ENCODE measurements around the gene LIMD2.

LIMD2 gene

GRCh38 chr17:63707151-63707550 is 7.2 kb upstream of the LIMD2 start:
- H3K27me3 ChIP-seq (ENCODE audit: insufficient read depth, low read length) = no peaks in the 10 kb centered on the region
- H3K4me1 ChIP-seq (ENCODE audit: insufficient read depth, low read length) = 0 out of 2 replicates have a peak, but pooled peaks cover 2% of the 10 kb centered on the region
- H3K36me3 ChIP-seq (ENCODE audit: insufficient read depth, low read depth, low read length) = peaks cover 71% of the 10 kb centered on the region

GRCh38 chr17:63706336-63707082 is 6.6 kb upstream of the LIMD2 start:
- H3K36me3 ChIP-seq (ENCODE audit: insufficient read depth, low read depth, low read length) = peaks cover 65% of the 10 kb centered on the region
- H3K4me3 ChIP-seq (ENCODE audit: low read length) = no peak overlapping the region
- peaks cover 1% of the 10 kb centered on the region; the same call in 1 of the 2 replicates for H3K27me3 ChIP-seq (ENCODE audit: insufficient read depth, low read length)
- H3K9me3 ChIP-seq (ENCODE audit: insufficient read depth, low read depth, low read length) = no peaks in the 10 kb centered on the region
- no peak overlapping the region for H3K9ac ChIP-seq (ENCODE audit: low read depth, low read length)
- H3K4me1 ChIP-seq (ENCODE audit: insufficient read depth, low read length) = peaks cover 2% of the 10 kb centered on the region; the same call in 1 of the 2 replicates
- H3K27ac ChIP-seq (ENCODE audit: low read length) = no peak overlapping the region

More at GRCh38 chr17:63707151-63707550, 7.2 kb upstream of the LIMD2 start:
- H3K9me3 ChIP-seq (ENCODE audit: insufficient read depth, low read depth, low read length) = no peaks in the 10 kb centered on the region
- H3K27ac ChIP-seq (ENCODE audit: low read length) = no peak overlapping the region
- H3K9ac ChIP-seq (ENCODE audit: low read depth, low read length) = no peak overlapping the region
- no peak overlapping the region for H3K4me3 ChIP-seq (ENCODE audit: low read length)

GRCh38 chr17:63705657-63706056 is 5.7 kb upstream of the LIMD2 start:
- Histone ChIP-seq H3K36me3 (ENCODE audit: insufficient read depth, low read depth, low read length) (peaks cover 62% of the 10 kb centered on the region), H3K9ac (ENCODE audit: low read depth, low read length) (no peak overlapping the region), H3K4me1 (ENCODE audit: insufficient read depth, low read length) (peaks cover 2% of the 10 kb centered on the region; the same call in 1 of the 2 replicates), H3K27me3 (ENCODE audit: insufficient read depth, low read length) (peaks cover 7% of the 10 kb centered on the region; the same call in 1 of the 2 replicates), H3K4me3 (ENCODE audit: low read length) (no peak overlapping the region), H3K27ac (ENCODE audit: low read length) (no peak overlapping the region), H3K9me3 (ENCODE audit: insufficient read depth, low read depth, low read length) (no peaks in the 10 kb centered on the region)

- H3K27me3 ChIP-seq (ENCODE audit: insufficient read depth, low read length) = peaks cover 7% of the 10 kb centered on the region; the same call in 1 of the 2 replicates
- no peak overlapping the region for H3K4me3 ChIP-seq (ENCODE audit: low read length)
- H3K9ac ChIP-seq (ENCODE audit: low read depth, low read length) = no peak overlapping the region
- no peak overlapping the region for H3K27ac ChIP-seq (ENCODE audit: low read length)
- H3K9me3 ChIP-seq (ENCODE audit: insufficient read depth, low read depth, low read length) = no peaks in the 10 kb centered on the region
- H3K36me3 ChIP-seq (ENCODE audit: insufficient read depth, low read depth, low read length) = peaks cover 54% of the 10 kb centered on the region
- H3K4me1 ChIP-seq (ENCODE audit: insufficient read depth, low read length) = peaks cover 2% of the 10 kb centered on the region; the same call in 1 of the 2 replicates
These were observed 4.9 kb upstream of the LIMD2 start for GRCh38 chr17:63704836-63705235.

- no peaks in the 10 kb centered on the region for H3K9me3 ChIP-seq (ENCODE audit: insufficient read depth, low read depth, low read length)
- H3K4me3 ChIP-seq (ENCODE audit: low read length) = no peak overlapping the region
- no peak overlapping the region for H3K27ac ChIP-seq (ENCODE audit: low read length)
- H3K27me3 ChIP-seq (ENCODE audit: insufficient read depth, low read length) = peaks cover 7% of the 10 kb centered on the region; the same call in 1 of the 2 replicates
- H3K4me1 ChIP-seq (ENCODE audit: insufficient read depth, low read length) = peaks cover 2% of the 10 kb centered on the region; the same call in 1 of the 2 replicates
- no peak overlapping the region for H3K9ac ChIP-seq (ENCODE audit: low read depth, low read length)
- peaks cover 48% of the 10 kb centered on the region for H3K36me3 ChIP-seq (ENCODE audit: insufficient read depth, low read depth, low read length)
These were observed 4.3 kb upstream of the LIMD2 start for GRCh38 chr17:63704259-63704576.

- Histone ChIP-seq H3K4me1 (ENCODE audit: insufficient read depth, low read length) (peaks cover 2% of the 10 kb centered on the region; the same call in 1 of the 2 replicates), H3K9ac (ENCODE audit: low read depth, low read length) (no peak overlapping the region), H3K4me3 (ENCODE audit: low read length) (no peak overlapping the region), H3K9me3 (ENCODE audit: insufficient read depth, low read depth, low read length) (no peaks in the 10 kb centered on the region), H3K36me3 (ENCODE audit: insufficient read depth, low read depth, low read length) (peaks cover 43% of the 10 kb centered on the region), H3K27me3 (ENCODE audit: insufficient read depth, low read length) (peaks cover 7% of the 10 kb centered on the region; the same call in 1 of the 2 replicates), H3K27ac (ENCODE audit: low read length) (no peak overlapping the region)
These were observed 3.8 kb upstream of the LIMD2 start for GRCh38 chr17:63703556-63704258.

GRCh38 chr17:63703029-63703428 is 3.1 kb upstream of the LIMD2 start:
- H3K9ac ChIP-seq (ENCODE audit: low read depth, low read length) = no peak overlapping the region
- peaks cover 7% of the 10 kb centered on the region; the same call in 1 of the 2 replicates for H3K4me1 ChIP-seq (ENCODE audit: insufficient read depth, low read length)
- H3K27ac ChIP-seq (ENCODE audit: low read length) = no peak overlapping the region
- peaks cover 38% of the 10 kb centered on the region for H3K36me3 ChIP-seq (ENCODE audit: insufficient read depth, low read depth, low read length)
- H3K4me3 ChIP-seq (ENCODE audit: low read length) = no peak overlapping the region
- no peaks in the 10 kb centered on the region for H3K9me3 ChIP-seq (ENCODE audit: insufficient read depth, low read depth, low read length)
- H3K27me3 ChIP-seq (ENCODE audit: insufficient read depth, low read length) = peaks cover 7% of the 10 kb centered on the region; the same call in 1 of the 2 replicates

GRCh38 chr17:63702721-63703015 is 2.7 kb upstream of the LIMD2 start:
- Histone ChIP-seq H3K36me3 (ENCODE audit: insufficient read depth, low read depth, low read length) (peaks cover 38% of the 10 kb centered on the region), H3K4me1 (ENCODE audit: insufficient read depth, low read length) (peaks cover 7% of the 10 kb centered on the region; the same call in 1 of the 2 replicates), H3K9ac (ENCODE audit: low read depth, low read length) (no peak overlapping the region), H3K27ac (ENCODE audit: low read length) (no peak overlapping the region), H3K9me3 (ENCODE audit: insufficient read depth, low read depth, low read length) (no peaks in the 10 kb centered on the region), H3K4me3 (ENCODE audit: low read length) (no peak overlapping the region), H3K27me3 (ENCODE audit: insufficient read depth, low read length) (peaks cover 7% of the 10 kb centered on the region; the same call in 1 of the 2 replicates)

- H3K4me1 ChIP-seq (ENCODE audit: insufficient read depth, low read length) = peaks cover 7% of the 10 kb centered on the region; the same call in 1 of the 2 replicates
- H3K27ac ChIP-seq (ENCODE audit: low read length) = no peak overlapping the region
- H3K9ac ChIP-seq (ENCODE audit: low read depth, low read length) = no peak overlapping the region
- peaks cover 7% of the 10 kb centered on the region; the same call in 1 of the 2 replicates for H3K27me3 ChIP-seq (ENCODE audit: insufficient read depth, low read length)
- H3K9me3 ChIP-seq (ENCODE audit: insufficient read depth, low read depth, low read length) = no peaks in the 10 kb centered on the region
- H3K36me3 ChIP-seq (ENCODE audit: insufficient read depth, low read depth, low read length) = peaks cover 39% of the 10 kb centered on the region
- H3K4me3 ChIP-seq (ENCODE audit: low read length) = no peak overlapping the region
These were observed 2.2 kb upstream of the LIMD2 start for GRCh38 chr17:63701868-63702720.

- H3K4me1 ChIP-seq (ENCODE audit: insufficient read depth, low read length) = peaks cover 7% of the 10 kb centered on the region; the same call in 1 of the 2 replicates
- peaks cover 7% of the 10 kb centered on the region; the same call in 1 of the 2 replicates for H3K27me3 ChIP-seq (ENCODE audit: insufficient read depth, low read length)
- H3K36me3 ChIP-seq (ENCODE audit: insufficient read depth, low read depth, low read length) = peaks cover 41% of the 10 kb centered on the region
- no peak overlapping the region for H3K27ac ChIP-seq (ENCODE audit: low read length)
- peak overlapping the region; percentile 68; the same call in 1 of the 2 replicates for H3K4me3 ChIP-seq (ENCODE audit: low read length)
- no peaks in the 10 kb centered on the region for H3K9me3 ChIP-seq (ENCODE audit: insufficient read depth, low read depth, low read length)
- peak overlapping the region; percentile 74; the same call in 1 of the 2 replicates for H3K9ac ChIP-seq (ENCODE audit: low read depth, low read length)
These were observed 1.5 kb upstream of the LIMD2 start for GRCh38 chr17:63701456-63701820.

All from iPS-20b (cell line).